Endodermal cell (in vitro differentiated cells): ENCODE data around the gene CAPSL. TPM values are rescaled to one million over a fixed set of nuclear protein-coding genes. Genes with fewer than 3 reads are reported as not detected.

Experiments used
- DNase-seq: peaks from one replicate; pipeline ENCODE4 v3.0.0-alpha.2; 2017
- H3K27ac ChIP-seq: 2 replicates; pipeline ENCODE4 v1.5.1; 2013; ENCODE audit warnings: mild to moderate bottlenecking, low read depth, low read length, moderate library complexity
- H3K27me3 ChIP-seq: 2 replicates; pipeline ENCODE4 v1.6.1; 2013; ENCODE audit warnings: mild to moderate bottlenecking, low read length, moderate library complexity; ENCODE audit not compliant: insufficient read depth, control insufficient read depth, poor library complexity, severe bottlenecking
- H3K36me3 ChIP-seq: 2 replicates; pipeline ENCODE4 v1.7.0; 2013; ENCODE audit warnings: mild to moderate bottlenecking, low read length, moderate library complexity; ENCODE audit not compliant: control insufficient read depth, insufficient read depth
- H3K4me1 ChIP-seq: one replicate; pipeline ENCODE4 v1.7.0; 2013; ENCODE audit warnings: low read length; ENCODE audit not compliant: control insufficient read depth, insufficient read depth
- H3K4me3 ChIP-seq: 2 replicates; pipeline ENCODE4 v1.5.1; 2013; ENCODE audit warnings: mild to moderate bottlenecking, low read length, moderate library complexity
- H3K9ac ChIP-seq: 2 replicates; pipeline ENCODE4 v1.6.1; 2013; ENCODE audit warnings: mild to moderate bottlenecking, low read length, moderate library complexity; ENCODE audit not compliant: poor library complexity, severe bottlenecking; ENCODE audit errors: extremely low read depth
- H3K9me3 ChIP-seq: 2 replicates; pipeline ENCODE4 v1.6.1; 2013; ENCODE audit warnings: mild to moderate bottlenecking, low read length, moderate library complexity; ENCODE audit not compliant: control insufficient read depth
- H3K27ac Mint-ChIP-seq: 2 replicates; pipeline ENCODE4 v1.8.0; 2020; ENCODE audit warnings: mixed read lengths
- H3K27me3 Mint-ChIP-seq: 2 replicates; pipeline ENCODE4 v1.8.0; 2021; ENCODE audit warnings: mild to moderate bottlenecking, mixed read lengths; ENCODE audit not compliant: insufficient read depth
- H3K36me3 Mint-ChIP-seq: 2 replicates; pipeline ENCODE4 v1.8.0; 2020; ENCODE audit warnings: low read depth, mixed read lengths
- H3K4me1 Mint-ChIP-seq: 2 replicates; pipeline ENCODE4 v1.8.0; 2020; ENCODE audit warnings: mixed read lengths
- H3K4me3 Mint-ChIP-seq: 2 replicates; pipeline ENCODE4 v1.8.0; 2020; ENCODE audit warnings: mild to moderate bottlenecking, moderate library complexity, mixed read lengths
- H3K9me3 Mint-ChIP-seq: 2 replicates; pipeline ENCODE4 v1.8.0; 2020; ENCODE audit warnings: mild to moderate bottlenecking, mixed read lengths
- CTCF ChIP-seq: fragments of 200-600 bp; sonication (generic); conservative IDR thresholded peaks from 2 replicates; pipeline ENCODE4 v1.5.0; 2021; ENCODE audit warnings: antibody characterized with exemption, mild to moderate bottlenecking
- WGBS, 2 experiments: methylation state at CpG; one replicate each; pipeline versions ENCODE4 v1.1.5 to v1.1.7; 2013; ENCODE audit warnings: missing lambda C conversion rate in 2 of 2, mixed read lengths in 1 of 2; ENCODE audit not compliant: insufficient coverage in 1 of 2, insufficient read length in 1 of 2; 5-methylcytosine and 5-hydroxymethylcytosine counted together
- total RNA-seq, 2 donors: library from RNA; stranded (reverse); fragmentation: NEBNext Ultra II Directional in 1 of 2; extraction: Animal tissue kit (Norgen Biotek cat#: 25700) in 1 of 2; gene quantifications; 2 replicates in 1 of 2; 3 replicates in 1 of 2; pipeline ENCODE4 v1.2.1, GENCODE V29; 2021

The CAPSL gene
- total RNA-seq, 2 donors from 2014 or later, result not detected

- H3K4me3 Mint-ChIP-seq, result no peak overlapping the region
- H3K4me1 ChIP-seq, result peaks cover 3% of the 10 kb centered on the region
- H3K27ac ChIP-seq, result no peak overlapping the region
- peaks cover 9% of the 10 kb centered on the region for H3K9me3 ChIP-seq
- H3K9me3 Mint-ChIP-seq, result peaks cover 14% of the 10 kb centered on the region
- 87 to 99% methylated on average over 3 of the region's 3 CpGs for WGBS, 2 experiments
- H3K4me3 ChIP-seq, result no peak overlapping the region
- no peaks in the 10 kb centered on the region for H3K36me3 Mint-ChIP-seq
- DNase-seq, result no peak
- TF ChIP-seq CTCF, result no peak
- H3K9ac ChIP-seq, result no peak overlapping the region
- H3K4me1 Mint-ChIP-seq, result peaks cover 3% of the 10 kb centered on the region
- no peaks in the 10 kb centered on the region for H3K27me3 Mint-ChIP-seq
- no peaks in the 10 kb centered on the region for H3K36me3 ChIP-seq
- H3K27ac Mint-ChIP-seq, result no peak overlapping the region
- H3K27me3 ChIP-seq, result no peaks in the 10 kb centered on the region
Observed at GRCh38 chr5:35863159-35863558, 75.3 kb downstream of the CAPSL start.

GRCh38 chr5:35862126-35862525, 76.3 kb downstream of the CAPSL start:
- H3K9me3 ChIP-seq, result peaks cover 9% of the 10 kb centered on the region
- no peak overlapping the region for H3K27ac ChIP-seq
- no peak overlapping the region for H3K4me3 ChIP-seq
- Mint-ChIP-seq H3K4me1 (peaks cover 4% of the 10 kb centered on the region), H3K4me3 (no peak overlapping the region), H3K27ac (no peak overlapping the region), H3K9me3 (peaks cover 14% of the 10 kb centered on the region), H3K36me3 (no peaks in the 10 kb centered on the region), H3K27me3 (no peaks in the 10 kb centered on the region)
- DNase-seq, result no peak
- no peak overlapping the region for H3K9ac ChIP-seq
- no peaks in the 10 kb centered on the region for H3K27me3 ChIP-seq
- no peak for TF ChIP-seq CTCF
- no peaks in the 10 kb centered on the region for H3K36me3 ChIP-seq
- WGBS, 2 experiments, result 91 to 100% methylated on average over 1 to 2 of the region's 2 CpGs
- H3K4me1 ChIP-seq, result peaks cover 5% of the 10 kb centered on the region

GRCh38 chr5:35861718-35862117, 76.7 kb downstream of the CAPSL start:
- Histone ChIP-seq H3K27ac (no peak overlapping the region), H3K9ac (no peak overlapping the region), H3K9me3 (peaks cover 9% of the 10 kb centered on the region), H3K4me1 (peaks cover 9% of the 10 kb centered on the region), H3K36me3 (no peaks in the 10 kb centered on the region), H3K4me3 (no peak overlapping the region), H3K27me3 (no peaks in the 10 kb centered on the region)
- peaks cover 14% of the 10 kb centered on the region for H3K9me3 Mint-ChIP-seq
- H3K27ac Mint-ChIP-seq, result no peak overlapping the region
- H3K27me3 Mint-ChIP-seq, result no peaks in the 10 kb centered on the region
- TF ChIP-seq CTCF, result no peak
- H3K4me3 Mint-ChIP-seq, result no peak overlapping the region
- DNase-seq, result no peak
- H3K4me1 Mint-ChIP-seq, result peaks cover 8% of the 10 kb centered on the region
- WGBS, 2 experiments, result 89 to 100% methylated on average over 1 of the region's 1 CpG
- no peaks in the 10 kb centered on the region for H3K36me3 Mint-ChIP-seq
